Caco-2 (cell line): ENCODE measurements around the gene CTNND2. TPM values are rescaled to one million over a fixed set of nuclear protein-coding genes. Genes with fewer than 3 reads are reported as not detected.

Experiments
- BruUV-seq: library from RNA; stranded (reverse); fragments of 400-500 nt; replicated peaks from 2 replicates; lab custom pipeline; 2021; lab: Mats Ljungman, UMichigan
- CTCF ChIA-PET: fragments of 300-600 bp; sonication (Branson Sonifier 250); formaldehyde crosslinking; loops from one replicate; lab custom pipeline; 2022; ENCODE audit warnings: antibody characterized with exemption; lab: Charles Lee
- POLR2A ChIA-PET: fragments of 300-600 bp; sonication (Branson Sonifier 250); formaldehyde crosslinking; loops from one replicate; lab custom pipeline; 2022; ENCODE audit warnings: antibody characterized with exemption; lab: Charles Lee
- DNase-seq, 2 experiments: peaks; one replicate each; pipeline versions ENCODE4 v3.0.0 to v3.0.0-alpha.2; 2020 to 2022
- H3K27me3 ChIP-seq: replicated peaks from 2 replicates; pipeline ENCODE4 v1.6.0; 2011; ENCODE audit warnings: low read length; ENCODE audit not compliant: control insufficient read depth, insufficient read depth
- H3K36me3 ChIP-seq: 2 replicates; pipeline ENCODE4 v1.5.1; 2011; ENCODE audit warnings: low read length; ENCODE audit not compliant: control insufficient read depth, insufficient read depth
- H3K4me1 ChIP-seq: fragments of 250-450 bp; sonication (Bioruptor Pico); 2 replicates; pipeline ENCODE4 v1.5.1; 2020; ENCODE audit warnings: mild to moderate bottlenecking
- H3K4me3 ChIP-seq: 2 replicates; pipeline ENCODE4 v1.5.1; 2011; ENCODE audit warnings: low read depth, mild to moderate bottlenecking, control low read depth, low read length
- H3K9me3 ChIP-seq: fragments of 250-450 bp; sonication (Bioruptor Pico); 2 replicates; pipeline ENCODE4 v1.5.1; 2020; ENCODE audit warnings: mild to moderate bottlenecking, moderate library complexity
- H3K27ac Mint-ChIP-seq: one replicate; pipeline ENCODE4 v1.8.0; 2022; ENCODE audit warnings: mixed read lengths; ENCODE audit not compliant: unreplicated experiment
- H3K27me3 Mint-ChIP-seq: one replicate; pipeline ENCODE4 v1.8.0; 2022; ENCODE audit warnings: mixed read lengths; ENCODE audit not compliant: insufficient read depth, unreplicated experiment
- H3K36me3 Mint-ChIP-seq: one replicate; pipeline ENCODE4 v1.8.0; 2022; ENCODE audit warnings: mild to moderate bottlenecking, mixed read lengths; ENCODE audit not compliant: insufficient read depth, unreplicated experiment
- H3K4me1 Mint-ChIP-seq: one replicate; pipeline ENCODE4 v1.8.0; 2022; ENCODE audit warnings: low read depth, mixed read lengths; ENCODE audit not compliant: unreplicated experiment
- H3K4me3 Mint-ChIP-seq: one replicate; pipeline ENCODE4 v1.8.0; 2022; ENCODE audit warnings: mild to moderate bottlenecking, moderate library complexity, mixed read lengths; ENCODE audit not compliant: unreplicated experiment
- H3K9me3 Mint-ChIP-seq: one replicate; pipeline ENCODE4 v1.8.0; 2022; ENCODE audit warnings: mixed read lengths; ENCODE audit not compliant: unreplicated experiment
- CTCF ChIP-seq, 2 experiments: fragments of 200-600 bp in 1 of 2; IDR thresholded peaks; 1 replicate in 1 of 2; 2 replicates in 1 of 2; pipeline versions ENCODE4 v1.5.1 to v1.8.0; 2011 to 2022; ENCODE audit warnings: antibody characterized with exemption in 1 of 2, control low read depth in 1 of 2, inconsistent platforms in 1 of 2, low read depth in 1 of 2, low read length in 1 of 2, mild to moderate bottlenecking in 1 of 2, moderate library complexity in 1 of 2; ENCODE audit not compliant: insufficient read depth in 1 of 2, severe bottlenecking in 1 of 2, unreplicated experiment in 1 of 2
- intact Hi-C: fragments of 100-400 bp; cut with micrococcal nuclease; formaldehyde crosslinking; loops from one replicate; pipeline ENCODE4 v1.10.0; 2022; ENCODE audit not compliant: unreplicated experiment
- total RNA-seq: library from RNA; stranded (reverse); gene quantifications from 2 replicates; pipeline ENCODE4 v1.2.3, GENCODE V29; 2022

CTNND2 gene
- total RNA-seq, 1 experiment from 2014 or later = 0.32 TPM

GRCh38 chr5:11897781-11898180 is 6.5 kb downstream of the CTNND2 start:
- peaks cover 9% of the 10 kb centered on the region for H3K27me3 Mint-ChIP-seq
- DNase-seq = no peak
- TF ChIP-seq CTCF (IDR thresholded peaks at IDR 0.05; ENCODE audit: insufficient read depth in 1 of 2, low read depth in 1 of 2, low read length in 1 of 2, severe bottlenecking in 1 of 2, unreplicated experiment in 1 of 2) = no peak
- BruUV-seq = no TSS peak
- no peaks in the 10 kb centered on the region for H3K9me3 Mint-ChIP-seq
- no peaks in the 10 kb centered on the region for H3K4me1 Mint-ChIP-seq
- H3K4me3 Mint-ChIP-seq = no peak overlapping the region
- H3K4me3 ChIP-seq = no peak overlapping the region
- no peaks in the 10 kb centered on the region for H3K36me3 ChIP-seq
- intact Hi-C loops = no loop called here
- H3K9me3 ChIP-seq = no peaks in the 10 kb centered on the region; the same call in 1 of the 2 replicates
- H3K27ac Mint-ChIP-seq = no peak overlapping the region
- CTCF ChIA-PET = no interaction called here
- no peaks in the 10 kb centered on the region for H3K27me3 ChIP-seq
- H3K36me3 Mint-ChIP-seq = no peaks in the 10 kb centered on the region
- POLR2A ChIA-PET = no interaction called here
- no peaks in the 10 kb centered on the region for H3K4me1 ChIP-seq

DNA sequence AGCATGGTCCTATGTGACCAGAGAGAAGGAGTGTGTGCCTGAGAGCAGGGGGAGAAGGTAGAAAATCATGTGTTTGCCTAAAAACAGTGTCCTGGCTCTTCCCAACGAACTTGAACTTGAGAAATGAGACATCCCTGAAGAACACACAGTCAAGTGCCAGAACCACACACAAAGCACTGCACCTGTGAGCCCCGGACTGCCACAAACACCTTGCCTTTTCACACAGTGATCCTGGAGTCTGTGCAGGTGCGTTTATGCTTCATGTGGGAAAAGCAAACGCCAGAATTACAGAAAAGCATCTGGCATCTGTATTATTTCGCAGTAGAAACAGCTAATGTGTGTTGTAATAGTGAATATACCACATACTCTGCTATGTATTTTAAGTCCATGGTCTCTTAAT is 9.3 kb downstream of the CTNND2 start:
- H3K27me3 ChIP-seq = no peaks in the 10 kb centered on the region
- H3K36me3 ChIP-seq = no peaks in the 10 kb centered on the region
- TF ChIP-seq CTCF (IDR thresholded peaks at IDR 0.05; ENCODE audit: insufficient read depth in 1 of 2, low read depth in 1 of 2, low read length in 1 of 2, severe bottlenecking in 1 of 2, unreplicated experiment in 1 of 2) = no peak
- no peak overlapping the region for H3K27ac Mint-ChIP-seq
- CTCF ChIA-PET = no interaction called here
- H3K4me1 Mint-ChIP-seq = no peaks in the 10 kb centered on the region
- H3K4me1 ChIP-seq = no peaks in the 10 kb centered on the region
- no TSS peak for BruUV-seq
- H3K4me3 ChIP-seq = no peak overlapping the region
- H3K4me3 Mint-ChIP-seq = no peak overlapping the region
- peaks cover 5% of the 10 kb centered on the region for H3K27me3 Mint-ChIP-seq
- POLR2A ChIA-PET = no interaction called here
- H3K36me3 Mint-ChIP-seq = no peaks in the 10 kb centered on the region
- no peaks in the 10 kb centered on the region for H3K9me3 Mint-ChIP-seq
- DNase-seq = no peak
- H3K9me3 ChIP-seq = no peaks in the 10 kb centered on the region; the same call in 1 of the 2 replicates
- intact Hi-C loops = no loop called here

GRCh38 chr5:11892832-11893231 is 11.4 kb downstream of the CTNND2 start:
- no TSS peak for BruUV-seq
- peaks cover 5% of the 10 kb centered on the region for H3K27me3 Mint-ChIP-seq
- H3K4me1 ChIP-seq = no peaks in the 10 kb centered on the region
- no peaks in the 10 kb centered on the region for H3K36me3 ChIP-seq
- POLR2A ChIA-PET = no interaction called here
- no peaks in the 10 kb centered on the region for H3K9me3 ChIP-seq
- H3K4me1 Mint-ChIP-seq = no peaks in the 10 kb centered on the region
- H3K4me3 Mint-ChIP-seq = no peak overlapping the region
- H3K27ac Mint-ChIP-seq = no peak overlapping the region
- H3K9me3 Mint-ChIP-seq = no peaks in the 10 kb centered on the region
- H3K27me3 ChIP-seq = no peaks in the 10 kb centered on the region
- CTCF ChIA-PET = no interaction called here
- intact Hi-C loops = no loop called here
- no peak for DNase-seq
- no peak for TF ChIP-seq CTCF (IDR thresholded peaks at IDR 0.05; ENCODE audit: insufficient read depth in 1 of 2, low read depth in 1 of 2, low read length in 1 of 2, severe bottlenecking in 1 of 2, unreplicated experiment in 1 of 2)
- no peaks in the 10 kb centered on the region for H3K36me3 Mint-ChIP-seq
- H3K4me3 ChIP-seq = no peak overlapping the region
